IPS-NIHi7 (cell line): ENCODE data around the gene ZNF530.
A peak's percentile ranks its signal among the peaks of the same experiment; 100 is the strongest.

ENCODE experiments used
- DNase-seq: peaks from one replicate; pipeline ENCODE4 v3.0.0; 2012; ENCODE audit warnings: mixed read lengths; ENCODE audit errors: extremely low spot score

The ZNF530 gene

GRCh38 chr19:57599761-57600383 is at the start of gene ZNF530:
TSS of gene ZNF530 (plus strand) at chr19:57599885. CDS start at chr19:57604346, 4,461 bp downstream.
- DNase-seq: peak; percentile 96

GRCh38 chr19:57552432-57552831 is 47.3 kb upstream of the ZNF530 start:
- DNase-seq: no peak

- DNase-seq: no peak
These were observed 42.0 kb upstream of the ZNF530 start for GRCh38 chr19:57557659-57558058.

- DNase-seq: peak; percentile 27
These were observed 41.2 kb upstream of the ZNF530 start for GRCh38 chr19:57558525-57558924.

- peak; percentile 58 for DNase-seq
These were observed 40.7 kb upstream of the ZNF530 start for GRCh38 chr19:57559008-57559403.

GRCh38 chr19:57559404-57560025 is 40.2 kb upstream of the ZNF530 start, which contains the start of gene ZNF550:
TSS of gene ZNF550 (minus strand) at chr19:57559863. CDS start at chr19:57559682, 181 bp downstream.
- peak; percentile 96 for DNase-seq

- DNase-seq: no peak
These were observed 39.6 kb upstream of the ZNF530 start for GRCh38 chr19:57560049-57560491.

GRCh38 chr19:57563547-57563946 is 36.1 kb upstream of the ZNF530 start:
- DNase-seq: no peak

GRCh38 chr19:57566396-57567265 is 33.1 kb upstream of the ZNF530 start:
- DNase-seq: no peak

GRCh38 chr19:57570707-57571106 is 29.0 kb upstream of the ZNF530 start:
- DNase-seq: no peak

GRCh38 chr19:57572415-57572947 is 27.2 kb upstream of the ZNF530 start:
- no peak for DNase-seq

GRCh38 chr19:57576661-57577060 is 23.0 kb upstream of the ZNF530 start:
- no peak for DNase-seq

- DNase-seq: peak; percentile 99
These were observed 21.0 kb upstream of the ZNF530 start, which contains the start of gene ZNF416 for GRCh38 chr19:57578487-57579205. TSS of gene ZNF416 (minus strand) at chr19:57578911. CDS start at chr19:57578704, 207 bp downstream.

GRCh38 chr19:57583104-57583520 is 16.6 kb upstream of the ZNF530 start:
- DNase-seq: no peak

- DNase-seq: peak; percentile 99
These were observed 15.9 kb upstream of the ZNF530 start, which contains the start of gene ZIK1 for GRCh38 chr19:57583521-57584416. TSS of gene ZIK1 (plus strand) at chr19:57584145. CDS start at chr19:57584357, 212 bp downstream.

GRCh38 chr19:57587529-57587928 is 12.2 kb upstream of the ZNF530 start:
- no peak for DNase-seq

GRCh38 chr19:57599377-57599760 is 316 bp upstream of the ZNF530 start:
- no peak for DNase-seq

- no peak for DNase-seq
These were observed 7.2 kb downstream of the ZNF530 start for GRCh38 chr19:57606931-57607330.

GRCh38 chr19:57611113-57611512 is 11.4 kb downstream of the ZNF530 start:
- DNase-seq: no peak
